ENCODE data around the gene UBE4B.

The UBE4B gene

DNA sequence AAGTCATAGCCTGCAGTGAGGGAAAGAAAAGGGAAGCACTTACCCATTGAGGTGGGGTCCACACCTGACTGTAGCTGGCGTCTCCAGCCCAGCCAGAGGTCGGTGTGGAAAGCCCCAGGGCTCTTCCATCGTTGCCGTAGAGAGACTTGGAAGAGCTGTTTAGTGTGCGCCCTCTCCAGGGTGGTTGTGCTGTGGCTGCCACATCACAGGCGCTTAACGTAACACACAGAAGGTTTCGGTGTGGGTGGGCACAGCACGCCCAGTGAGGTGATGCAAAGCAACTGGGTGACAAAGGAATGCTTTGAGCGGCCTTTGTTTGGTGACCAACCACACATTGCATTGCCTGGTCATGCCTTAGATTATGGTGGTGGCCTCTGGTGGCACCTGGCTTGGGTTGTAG lies 140.8 kb downstream of the UBE4B start:
- peak; percentile 28 for DNase-seq (ENCODE audit: low spot score)
- TF ChIP-seq, protein P1, sequence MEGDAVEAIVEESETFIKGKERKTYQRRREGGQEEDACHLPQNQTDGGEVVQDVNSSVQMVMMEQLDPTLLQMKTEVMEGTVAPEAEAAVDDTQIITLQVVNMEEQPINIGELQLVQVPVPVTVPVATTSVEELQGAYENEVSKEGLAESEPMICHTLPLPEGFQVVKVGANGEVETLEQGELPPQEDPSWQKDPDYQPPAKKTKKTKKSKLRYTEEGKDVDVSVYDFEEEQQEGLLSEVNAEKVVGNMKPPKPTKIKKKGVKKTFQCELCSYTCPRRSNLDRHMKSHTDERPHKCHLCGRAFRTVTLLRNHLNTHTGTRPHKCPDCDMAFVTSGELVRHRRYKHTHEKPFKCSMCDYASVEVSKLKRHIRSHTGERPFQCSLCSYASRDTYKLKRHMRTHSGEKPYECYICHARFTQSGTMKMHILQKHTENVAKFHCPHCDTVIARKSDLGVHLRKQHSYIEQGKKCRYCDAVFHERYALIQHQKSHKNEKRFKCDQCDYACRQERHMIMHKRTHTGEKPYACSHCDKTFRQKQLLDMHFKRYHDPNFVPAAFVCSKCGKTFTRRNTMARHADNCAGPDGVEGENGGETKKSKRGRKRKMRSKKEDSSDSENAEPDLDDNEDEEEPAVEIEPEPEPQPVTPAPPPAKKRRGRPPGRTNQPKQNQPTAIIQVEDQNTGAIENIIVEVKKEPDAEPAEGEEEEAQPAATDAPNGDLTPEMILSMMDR (IDR thresholded peaks at IDR 0.05; ENCODE audit: extremely low read depth, missing control alignments) = no peak

- TF ChIP-seq, protein P1 (IDR thresholded peaks at IDR 0.05; ENCODE audit: extremely low read depth, missing control alignments) = no peak
- DNase-seq (ENCODE audit: low spot score) = no peak
Measured at GRCh38 chr1:10177876-10178275, 145.1 kb downstream of the UBE4B start.

DNA sequence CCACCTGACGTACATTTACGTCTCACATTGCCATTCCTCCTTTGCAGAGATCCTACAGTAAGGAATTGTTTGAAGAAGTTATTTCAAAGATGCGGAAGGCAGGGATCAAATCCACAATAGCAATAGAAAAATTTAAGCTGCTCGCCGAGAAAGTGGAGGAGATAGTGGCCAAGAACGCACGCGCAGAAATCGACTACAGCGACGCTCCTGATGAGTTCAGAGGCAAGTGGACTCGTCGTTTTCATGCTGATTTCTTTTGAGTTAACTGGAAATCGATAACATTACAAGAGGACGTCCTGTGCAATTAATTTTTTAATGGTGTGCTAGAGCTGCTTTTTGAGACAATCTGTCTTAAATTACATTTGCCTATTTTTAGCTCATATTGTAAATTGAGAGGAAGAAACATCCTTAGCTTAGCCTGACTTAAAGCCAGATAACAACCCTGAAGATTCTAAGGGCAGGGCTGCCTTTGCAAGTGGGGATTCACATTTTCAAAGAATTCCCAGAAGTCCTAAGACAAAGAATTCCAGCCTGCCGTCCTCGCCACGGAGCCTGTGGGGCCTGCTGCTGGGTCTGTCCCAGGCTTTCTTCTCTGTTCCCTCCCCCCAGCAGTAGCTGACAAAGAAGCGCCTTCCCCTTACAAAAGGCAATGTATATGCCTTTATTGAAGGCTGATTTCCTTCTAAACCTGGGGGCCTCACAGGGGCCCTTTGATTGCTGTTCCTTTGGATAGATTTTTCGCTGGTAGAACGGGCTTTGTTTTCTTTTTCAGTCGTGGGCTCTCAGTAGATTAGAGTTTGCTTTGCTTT lies 146.0 kb downstream of the UBE4B start:
- no peak for DNase-seq (ENCODE audit: low spot score)
- TF ChIP-seq, protein P1 (IDR thresholded peaks at IDR 0.05; ENCODE audit: extremely low read depth, missing control alignments) = no peak

- no peak for DNase-seq (ENCODE audit: low spot score)
- TF ChIP-seq, protein P1 (IDR thresholded peaks at IDR 0.05; ENCODE audit: extremely low read depth, missing control alignments) = no peak
Measured at GRCh38 chr1:10179406-10180091, 146.8 kb downstream of the UBE4B start.

GRCh38 chr1:10181154-10181553 lies 148.4 kb downstream of the UBE4B start:
- DNase-seq (ENCODE audit: low spot score) = no peak
- TF ChIP-seq, protein P1 (IDR thresholded peaks at IDR 0.05; ENCODE audit: extremely low read depth, missing control alignments) = no peak

DNA sequence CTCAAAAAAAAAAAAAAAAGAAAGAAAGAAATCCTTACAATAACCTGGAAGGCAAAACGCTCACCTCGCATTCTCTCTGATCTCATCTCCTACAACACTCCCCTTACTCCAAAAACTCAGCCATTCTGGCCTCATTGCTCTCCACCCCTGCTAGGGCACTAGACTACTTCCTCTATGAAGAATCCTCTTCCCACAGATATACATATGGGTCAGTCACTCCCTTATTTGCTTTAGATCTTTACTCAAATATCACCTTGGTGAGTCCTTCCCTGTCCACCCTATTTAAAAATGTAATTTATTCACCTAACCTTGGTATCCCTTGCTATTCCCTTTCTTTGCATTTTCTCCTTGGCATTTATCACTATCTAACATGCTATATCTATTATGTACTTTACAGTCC lies 153.0 kb downstream of the UBE4B start:
- TF ChIP-seq, protein P1 (IDR thresholded peaks at IDR 0.05; ENCODE audit: extremely low read depth, missing control alignments) = no peak
- DNase-seq (ENCODE audit: low spot score) = no peak

DNA sequence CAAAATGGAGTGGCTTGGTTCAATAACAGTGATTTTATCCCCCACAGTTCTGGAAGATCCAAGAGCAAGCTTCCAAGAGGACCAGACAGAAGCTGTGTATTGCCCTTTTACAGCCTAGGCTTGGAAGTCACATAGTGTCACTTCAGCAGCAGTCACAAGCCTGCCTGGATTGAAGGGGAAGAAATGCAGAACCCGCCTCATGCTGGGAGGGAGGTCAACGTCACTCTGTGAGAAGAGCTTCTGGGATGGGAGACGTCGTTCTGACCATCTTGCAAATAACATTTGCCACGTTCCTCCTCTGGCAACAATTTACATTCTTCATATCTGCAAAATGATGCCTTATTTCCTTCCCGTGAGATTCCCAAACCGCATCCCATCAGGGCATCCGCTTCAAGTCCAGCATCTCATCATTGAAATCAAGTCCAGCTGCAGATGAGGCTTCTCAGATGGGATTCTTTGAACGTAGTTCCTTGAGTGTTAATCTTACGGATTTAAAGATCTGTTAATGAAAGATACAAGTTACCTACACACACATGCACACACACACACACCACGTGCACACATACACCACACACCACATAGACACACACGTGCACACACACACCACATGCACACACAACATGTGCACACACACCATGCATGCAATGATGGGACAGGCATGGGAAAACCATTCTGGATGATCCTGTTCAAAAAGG lies 153.7 kb downstream of the UBE4B start:
- DNase-seq (ENCODE audit: low spot score) = no peak

More for the DNA sequence above, 153.7 kb downstream of the UBE4B start:
- TF ChIP-seq, protein P1 (IDR thresholded peaks at IDR 0.05; ENCODE audit: extremely low read depth, missing control alignments) = no peak

All from GM20000 (cell line).